IMR-90 (cell line): ENCODE results near the gene CDH22. TPM values are rescaled to one million over a fixed set of nuclear protein-coding genes. Genes with fewer than 3 reads are reported as not detected.

ENCODE experiments used
- ATAC-seq: fragments of 200-7000 bp; cut with Tn5 transposase; 2 replicates; pipeline ENCODE4 v1.9.1; 2020; ENCODE audit warnings: low read depth, mild to moderate bottlenecking, moderate library complexity
- BruUV-seq: library from RNA; stranded (reverse); fragments of 400-500 nt; replicated peaks from 2 replicates; lab custom pipeline; 2021; lab: Mats Ljungman, UMichigan
- CTCF ChIA-PET: fragments of 300-600 bp; formaldehyde crosslinking; extraction: SDS; loops from one replicate; lab custom pipeline; 2021; ENCODE audit warnings: antibody characterized with exemption; lab: Yijun Ruan, JAX
- POLR2A ChIA-PET: fragments of 300-600 bp; sonication (Branson Sonifier 250); formaldehyde crosslinking; loops from one replicate; lab custom pipeline; 2022; ENCODE audit warnings: antibody characterized with exemption; ENCODE audit not compliant: unreplicated experiment; lab: Charles Lee
- DNase-seq: peaks from one replicate; pipeline ENCODE4 v3.0.0; 2013
- H2AFZ ChIP-seq: replicated peaks from 2 replicates; pipeline ENCODE3; 2013; ENCODE audit warnings: low read length, mild to moderate bottlenecking; ENCODE audit not compliant: poor library complexity
- H2AK5ac ChIP-seq: 2 replicates; pipeline ENCODE4 v1.6.1; 2013; ENCODE audit warnings: low read depth, low read length, inconsistent platforms
- H2AK9ac ChIP-seq: replicated peaks from 2 replicates; pipeline ENCODE3; 2013; ENCODE audit warnings: mild to moderate bottlenecking, low read depth, low read length, moderate library complexity; ENCODE audit not compliant: poor library complexity
- H2BK120ac ChIP-seq: 2 replicates; pipeline ENCODE4 v1.6.1; 2013; ENCODE audit warnings: low read depth, low read length, inconsistent platforms
- H2BK15ac ChIP-seq: 3 replicates; pipeline ENCODE4 v1.6.1; 2013; ENCODE audit warnings: low read depth, low read length, inconsistent platforms
- H2BK20ac ChIP-seq: 2 replicates; pipeline ENCODE4 v1.6.1; 2013; ENCODE audit warnings: low read depth, mild to moderate bottlenecking, inconsistent platforms, low read length, moderate library complexity
- H2BK5ac ChIP-seq: 2 replicates; pipeline ENCODE4 v1.6.1; 2013; ENCODE audit warnings: mild to moderate bottlenecking, low read depth, low read length, inconsistent platforms; ENCODE audit not compliant: poor library complexity, severe bottlenecking
- H3K14ac ChIP-seq: replicated peaks from 2 replicates; pipeline ENCODE4 v1.6.1; 2013; ENCODE audit warnings: low read depth, low read length, inconsistent platforms
- H3K18ac ChIP-seq: 2 replicates; pipeline ENCODE4 v1.6.1; 2013; ENCODE audit warnings: low read depth, low read length, control low read depth
- H3K23ac ChIP-seq: 2 replicates; pipeline ENCODE4 v1.6.1; 2013; ENCODE audit warnings: low read depth, low read length, inconsistent platforms
- H3K27ac ChIP-seq: 2 replicates; pipeline ENCODE4 v1.5.1; 2013; ENCODE audit warnings: mild to moderate bottlenecking, control low read depth, low read length; ENCODE audit not compliant: insufficient read depth
- H3K27me3 ChIP-seq: 2 replicates; pipeline ENCODE4 v1.6.1; 2013; ENCODE audit warnings: low read length; ENCODE audit not compliant: control insufficient read depth, insufficient read depth
- H3K36me3 ChIP-seq: 2 replicates; pipeline ENCODE4 v1.6.1; 2013; ENCODE audit warnings: low read length, mixed read lengths; ENCODE audit not compliant: control insufficient read depth, insufficient read depth
- H3K4ac ChIP-seq: 2 replicates; pipeline ENCODE4 v1.6.1; 2013; ENCODE audit warnings: low read depth, low read length, inconsistent platforms
- H3K4me1 ChIP-seq: 2 replicates; pipeline ENCODE4 v1.6.1; 2013; ENCODE audit warnings: low read length, mixed read lengths; ENCODE audit not compliant: control insufficient read depth, insufficient read depth
- H3K4me2 ChIP-seq: 2 replicates; pipeline ENCODE4 v1.6.1; 2013; ENCODE audit warnings: low read depth, mild to moderate bottlenecking, control low read depth, low read length, moderate library complexity
- H3K4me3 ChIP-seq: 2 replicates; pipeline ENCODE4 v1.5.1; 2013; ENCODE audit warnings: low read depth, mild to moderate bottlenecking, control low read depth, low read length, moderate library complexity; ENCODE audit not compliant: insufficient read depth
- H3K56ac ChIP-seq: 2 replicates; pipeline ENCODE4 v1.6.1; 2013; ENCODE audit warnings: low read length, inconsistent platforms; ENCODE audit not compliant: insufficient read depth; ENCODE audit errors: extremely low read depth
- H3K79me1 ChIP-seq, 2 experiments: 2 replicates each; pipeline ENCODE4 v1.6.1; 2013; ENCODE audit warnings: low read length in 2 of 2, inconsistent platforms in 1 of 2, low read depth in 1 of 2
- H3K9ac ChIP-seq: 2 replicates; pipeline ENCODE4 v1.6.1; 2013; ENCODE audit warnings: low read depth, low read length, control low read depth
- H3K9me1 ChIP-seq: 2 replicates; pipeline ENCODE4 v1.6.1; 2013; ENCODE audit warnings: low read length, inconsistent platforms; ENCODE audit not compliant: insufficient read depth
- H3K9me3 ChIP-seq: 2 replicates; pipeline ENCODE4 v1.6.1; 2013; ENCODE audit warnings: low read length; ENCODE audit not compliant: control insufficient read depth, insufficient read depth
- H4K20me1 ChIP-seq: 2 replicates; pipeline ENCODE4 v1.6.1; 2013; ENCODE audit warnings: low read length, inconsistent platforms; ENCODE audit not compliant: insufficient read depth
- H4K5ac ChIP-seq: 2 replicates; pipeline ENCODE4 v1.6.1; 2013; ENCODE audit warnings: mild to moderate bottlenecking, low read depth, low read length, control low read depth
- H4K8ac ChIP-seq, 2 experiments: 2 replicates each; pipeline ENCODE4 v1.6.1; 2013; ENCODE audit warnings: low read depth in 2 of 2, low read length in 2 of 2, control low read depth in 1 of 2, inconsistent platforms in 1 of 2
- H4K91ac ChIP-seq: 2 replicates; pipeline ENCODE4 v1.6.1; 2013; ENCODE audit warnings: low read depth, low read length, inconsistent platforms; ENCODE audit not compliant: insufficient read depth
- BHLHE40 ChIP-seq: fragments of 150-350 bp; IDR thresholded peaks from 2 replicates; pipeline ENCODE4 v1.6.1; 2016; ENCODE audit warnings: mild to moderate bottlenecking, low read depth, low read length
- CEBPB ChIP-seq: IDR thresholded peaks from 2 replicates; pipeline ENCODE4 v1.6.1; 2012; ENCODE audit warnings: low read depth, low read length, improper control_type of control experiment
- CHD1 ChIP-seq: IDR thresholded peaks from 2 replicates; pipeline ENCODE4 v1.6.1; 2012; ENCODE audit warnings: low read depth, low read length, improper control_type of control experiment
- ELK1 ChIP-seq: fragments of 150-350 bp; IDR thresholded peaks from 2 replicates; pipeline ENCODE4 v1.6.1; 2016; ENCODE audit warnings: low read depth, mild to moderate bottlenecking, low read length, moderate library complexity, borderline replicate concordance
- FOS ChIP-seq: fragments of 150-350 bp; IDR thresholded peaks from 2 replicates; pipeline ENCODE4 v1.6.1; 2016; ENCODE audit warnings: low read depth, low read length
- MAZ ChIP-seq: IDR thresholded peaks from 2 replicates; pipeline ENCODE4 v1.6.1; 2012; ENCODE audit warnings: low read depth, mild to moderate bottlenecking, low read length, improper control_type of control experiment, moderate library complexity, borderline replicate concordance
- MXI1 ChIP-seq: IDR thresholded peaks from 2 replicates; pipeline ENCODE4 v1.6.1; 2012; ENCODE audit warnings: low read depth, mild to moderate bottlenecking, low read length, moderate library complexity, borderline replicate concordance
- NFE2L2 ChIP-seq: fragments of 150-350 bp; IDR thresholded peaks from 2 replicates; pipeline ENCODE4 v1.6.1; 2016; ENCODE audit warnings: low read depth, mild to moderate bottlenecking, low read length
- RAD21 ChIP-seq: IDR thresholded peaks from 2 replicates; pipeline ENCODE4 v1.6.1; 2012; ENCODE audit warnings: low read length, improper control_type of control experiment
- RCOR1 ChIP-seq: IDR thresholded peaks from 2 replicates; pipeline ENCODE4 v1.6.1; 2012; ENCODE audit warnings: mild to moderate bottlenecking, low read length, improper control_type of control experiment; ENCODE audit not compliant: insufficient replicate concordance
- RFX5 ChIP-seq: IDR thresholded peaks from 2 replicates; pipeline ENCODE4 v1.8.0; 2012; ENCODE audit warnings: low read depth, mild to moderate bottlenecking, low read length, moderate library complexity
- SMC3 ChIP-seq: fragments of 150-350 bp; IDR thresholded peaks from 2 replicates; pipeline ENCODE4 v1.6.1; 2016; ENCODE audit warnings: low read depth, mild to moderate bottlenecking, antibody characterized with exemption, low read length, moderate library complexity
- WGBS, 2 experiments: methylation state at CpG; one replicate each; pipeline versions ENCODE4 v1.1.5 to v1.1.7; 2013; ENCODE audit warnings: missing lambda C conversion rate in 2 of 2; ENCODE audit not compliant: insufficient read length in 1 of 2; ENCODE audit errors: extremely low coverage in 2 of 2; 5-methylcytosine and 5-hydroxymethylcytosine counted together
- dilution Hi-C: fragments of 300-500 bp; cut with HindIII; formaldehyde crosslinking; loops from one replicate; pipeline ENCODE4 v1.14.3; 2018; ENCODE audit warnings: low sequenced_read_pairs; ENCODE audit not compliant: unreplicated experiment
- in situ Hi-C: fragments of 300-500 bp; cut with MboI; formaldehyde crosslinking; loops from 3 replicates; pipeline ENCODE4 v1.14.3; 2019; ENCODE audit warnings: low sequenced_read_pairs, inconsistent platforms, mixed read lengths
- intact Hi-C: fragments of 100-400 bp; cut with micrococcal nuclease; formaldehyde crosslinking; loops from 2 replicates; pipeline ENCODE4 v1.10.0; 2022
- polyA plus RNA-seq, 3 experiments: library from polyadenylated mRNA; depleted of rRNA; stranded (reverse); fragments of >200 nt; gene quantifications; 2 replicates each; pipeline ENCODE4 v1.2.3, GENCODE V29; 2012; ENCODE audit warnings: low replicate concordance in 1 of 3
- total RNA-seq: library from RNA; depleted of rRNA; stranded (reverse); fragments of >200 nt; gene quantifications from 2 replicates; pipeline ENCODE4 v1.2.3, GENCODE V29; 2012

CDH22 gene
- total and polyA plus RNA-seq, 2 of the 4 experiments (the other 2 are of a cell fraction) = not detected

GRCh38 chr20:46246559-46246958 lies 61.7 kb downstream of the CDH22 start:
- intact Hi-C loops = no loop called here
- H3K14ac ChIP-seq = no peak overlapping the region

More at GRCh38 chr20:46246559-46246958, 61.7 kb downstream of the CDH22 start:
- Histone ChIP-seq H3K4me1 (no peaks in the 10 kb centered on the region), H3K56ac (no peak overlapping the region), H4K5ac (no peak overlapping the region), H4K8ac (no peak overlapping the region), H2BK5ac (no peak overlapping the region), H4K91ac (no peak overlapping the region), H3K9me3 (peaks cover 1% of the 10 kb centered on the region; the same call in 1 of the 2 replicates), H2AK5ac (no peak overlapping the region), H2BK120ac (no peak overlapping the region), H3K23ac (no peak overlapping the region), H3K79me1 (no peaks in the 10 kb centered on the region), H4K20me1 (no peaks in the 10 kb centered on the region), H3K27me3 (peaks cover 44% of the 10 kb centered on the region), H3K27ac (no peak overlapping the region), H2AFZ (no peak overlapping the region), H3K4ac (no peak overlapping the region), H2AK9ac (no peak overlapping the region), H3K9ac (no peak overlapping the region), H3K4me3 (no peak overlapping the region), H2BK20ac (no peak overlapping the region), H3K9me1 (no peaks in the 10 kb centered on the region), H3K18ac (no peak overlapping the region), H2BK15ac (no peak overlapping the region), H3K36me3 (no peaks in the 10 kb centered on the region), H3K4me2 (no peak overlapping the region)
- no peak for DNase-seq
- no TSS peak for BruUV-seq
- TF ChIP-seq RCOR1 = no peak
- no peak for TF ChIP-seq CEBPB
- TF ChIP-seq SMC3 = no peak
- no peak for TF ChIP-seq CHD1
- no peak for TF ChIP-seq ELK1
- no peak for TF ChIP-seq MXI1
- TF ChIP-seq RAD21 = no peak
- no peak for TF ChIP-seq RFX5
- no peak for TF ChIP-seq FOS
- TF ChIP-seq BHLHE40 = no peak
- no peak for TF ChIP-seq NFE2L2
- TF ChIP-seq MAZ = no peak
- dilution Hi-C loops (no loop called here), in situ Hi-C loops (no loop called here)
- ChIA-PET POLR2A (no interaction called here), CTCF (no interaction called here)
- WGBS, 2 experiments = 9% methylated on average over 20 of the region's 23 CpGs; no CpG with 5 or more reads in 1 of the 2 experiments
- no peak for ATAC-seq
